H1 (cell line): Measurements from ENCODE around the gene PLCB3. TPM values are rescaled to one million over a fixed set of nuclear protein-coding genes. Genes with fewer than 3 reads are reported as not detected.
A peak's percentile ranks its signal among the peaks of the same experiment; 100 is the strongest.

Experiments
- CTCF ChIA-PET: fragments of 300-600 bp; sonication (Branson Sonifier 250); formaldehyde crosslinking; loops from one replicate; lab custom pipeline; 2021; ENCODE audit not compliant: partially characterized antibody; lab: Charles Lee
- POLR2A ChIA-PET: fragments of 300-600 bp; sonication (Branson Sonifier 250); formaldehyde crosslinking; loops from one replicate; lab custom pipeline; 2021; ENCODE audit warnings: inconsistent platforms; ENCODE audit not compliant: partially characterized antibody; lab: Charles Lee
- DNase-seq, 2 experiments: peaks; one replicate each; pipeline versions ENCODE4 v3.0.0 to v3.0.0-alpha.2; 2010 to 2022; ENCODE audit warnings: low spot score in 2 of 2, low read depth in 1 of 2, mixed read lengths in 1 of 2
- FAIRE-seq: peaks from 2 replicates; lab custom pipeline; 2011; peaks lifted over from hg19 to GRCh38; lab: Jason Lieb, UNC
- H2AFZ ChIP-seq: 2 replicates; pipeline ENCODE4 v1.8.1; 2012; ENCODE audit warnings: low read length, inconsistent platforms
- H2AK5ac ChIP-seq: 2 replicates; pipeline ENCODE4 v1.6.1; 2013; ENCODE audit warnings: low read depth, low read length
- H2BK120ac ChIP-seq: replicated peaks from 2 replicates; pipeline ENCODE3; 2013; ENCODE audit warnings: low read depth, low read length, inconsistent platforms
- H2BK12ac ChIP-seq: 2 replicates; pipeline ENCODE4 v1.6.1; 2013; ENCODE audit warnings: low read depth, low read length
- H2BK15ac ChIP-seq: 2 replicates; pipeline ENCODE4 v1.6.1; 2013; ENCODE audit warnings: low read length
- H2BK20ac ChIP-seq: 2 replicates; pipeline ENCODE4 v1.6.1; 2013; ENCODE audit warnings: low read length
- H2BK5ac ChIP-seq: 2 replicates; pipeline ENCODE4 v1.6.1; 2013; ENCODE audit warnings: low read depth, low read length
- H3K14ac ChIP-seq: 2 replicates; pipeline ENCODE4 v1.6.1; 2013; ENCODE audit warnings: inconsistent platforms; ENCODE audit not compliant: insufficient read length
- H3K18ac ChIP-seq: 2 replicates; pipeline ENCODE4 v1.6.1; 2013; ENCODE audit warnings: low read length; ENCODE audit errors: extremely low read depth
- H3K23ac ChIP-seq: 2 replicates; pipeline ENCODE4 v1.6.1; 2013; ENCODE audit warnings: inconsistent platforms; ENCODE audit not compliant: insufficient read length
- H3K23me2 ChIP-seq: 2 replicates; pipeline ENCODE4 v1.6.1; 2013; ENCODE audit warnings: low read depth, low read length
- H3K27ac ChIP-seq: 2 replicates; pipeline ENCODE4 v1.6.1; 2011; ENCODE audit warnings: low read depth, low read length, inconsistent platforms
- H3K27me3 ChIP-seq, 4 experiments: replicated peaks in 1 of 4; 1 replicate in 1 of 4; 2 replicates in 3 of 4; pipeline versions ENCODE4 v1.6.1 to v1.8.1; 2011 to 2013; ENCODE audit warnings: low read length in 3 of 4, mild to moderate bottlenecking in 3 of 4, inconsistent platforms in 2 of 4, mixed read lengths in 2 of 4, moderate library complexity in 1 of 4; ENCODE audit not compliant: control insufficient read depth in 3 of 4, insufficient read depth in 3 of 4; ENCODE audit errors: extremely low read depth in 1 of 4
- H3K36me3 ChIP-seq, 4 experiments: 2 replicates each; pipeline versions ENCODE4 v1.6.1 to v1.8.1; 2011 to 2013; ENCODE audit warnings: mild to moderate bottlenecking in 4 of 4, low read length in 3 of 4, moderate library complexity in 2 of 4, control low read depth in 1 of 4, inconsistent platforms in 1 of 4; ENCODE audit not compliant: insufficient read depth in 4 of 4, control insufficient read depth in 2 of 4
- H3K4ac ChIP-seq: replicated peaks from 2 replicates; pipeline ENCODE3; 2013; ENCODE audit warnings: low read length, low read depth, mixed read lengths, inconsistent platforms; ENCODE audit not compliant: insufficient read length
- H3K4me1 ChIP-seq, 4 experiments: replicated peaks in 1 of 4; 1 replicate in 1 of 4; 2 replicates in 3 of 4; pipeline versions ENCODE4 v1.6.1 to v1.8.1; 2011 to 2013; ENCODE audit warnings: low read length in 3 of 4, inconsistent platforms in 2 of 4, mixed read lengths in 1 of 4; ENCODE audit not compliant: insufficient read depth in 4 of 4, control insufficient read depth in 3 of 4
- H3K4me2 ChIP-seq, 2 experiments: 2 replicates each; pipeline versions ENCODE4 v1.6.1 to v1.8.1; 2011 to 2013; ENCODE audit warnings: low read depth in 2 of 2, low read length in 2 of 2, control low read depth in 1 of 2, inconsistent platforms in 1 of 2, mild to moderate bottlenecking in 1 of 2; ENCODE audit not compliant: insufficient read depth in 1 of 2
- H3K4me3 ChIP-seq, 4 experiments: fragments of 200-600, 300-600 bp in 1 of 4; sonication (generic), shearing (Covaris generic), sonication (Bioruptor Twin) in 1 of 4; 2 replicates each; pipeline versions ENCODE4 v1.5.1 to v1.8.1; 2011 to 2016; ENCODE audit warnings: low read length in 4 of 4, low read depth in 3 of 4, control low read depth in 2 of 4, inconsistent platforms in 2 of 4, mild to moderate bottlenecking in 2 of 4, mixed read lengths in 1 of 4, moderate library complexity in 1 of 4; ENCODE audit not compliant: insufficient read depth in 2 of 4; ENCODE audit errors: extremely low read depth in 1 of 4
- H3K56ac ChIP-seq: replicated peaks from 2 replicates; pipeline ENCODE3; 2013; ENCODE audit warnings: low read depth, mild to moderate bottlenecking, mixed read lengths, low read length, inconsistent platforms; ENCODE audit not compliant: insufficient read length
- H3K79me1 ChIP-seq: 2 replicates; pipeline ENCODE4 v1.6.1; 2013; ENCODE audit warnings: low read depth, low read length, control low read depth
- H3K79me2 ChIP-seq, 2 experiments: 2 replicates each; pipeline versions ENCODE4 v1.6.1 to v1.8.1; 2012 to 2013; ENCODE audit warnings: low read length in 2 of 2, mild to moderate bottlenecking in 2 of 2, inconsistent platforms in 1 of 2; ENCODE audit not compliant: insufficient read depth in 2 of 2, control insufficient read depth in 1 of 2
- H3K9ac ChIP-seq, 4 experiments: replicated peaks in 1 of 4; 1 replicate in 1 of 4; 2 replicates in 3 of 4; pipeline versions ENCODE4 v1.6.1 to v1.8.1; 2011 to 2013; ENCODE audit warnings: low read depth in 3 of 4, low read length in 3 of 4, control low read depth in 2 of 4, mild to moderate bottlenecking in 2 of 4, moderate library complexity in 2 of 4, inconsistent platforms in 1 of 4; ENCODE audit errors: extremely low read depth in 1 of 4
- H3K9me3 ChIP-seq, 2 experiments: 2 replicates each; pipeline versions ENCODE4 v1.6.1 to v1.8.1; 2012 to 2013; ENCODE audit warnings: mild to moderate bottlenecking in 2 of 2, moderate library complexity in 2 of 2, control low read depth in 1 of 2, inconsistent platforms in 1 of 2, low read depth in 1 of 2, low read length in 1 of 2, mixed read lengths in 1 of 2; ENCODE audit not compliant: insufficient read depth in 2 of 2
- H4K20me1 ChIP-seq, 2 experiments: replicated peaks in 1 of 2; 2 replicates each; pipeline versions ENCODE3 to v1.8.1; 2011 to 2013; ENCODE audit warnings: inconsistent platforms in 2 of 2, low read length in 2 of 2, mild to moderate bottlenecking in 1 of 2; ENCODE audit not compliant: insufficient read depth in 2 of 2, control insufficient read depth in 1 of 2
- H4K5ac ChIP-seq: 2 replicates; pipeline ENCODE4 v1.6.1; 2013; ENCODE audit warnings: low read length, low read depth, mixed read lengths, inconsistent platforms; ENCODE audit not compliant: insufficient read length
- H4K8ac ChIP-seq: 2 replicates; pipeline ENCODE4 v1.8.0; 2013; ENCODE audit warnings: mild to moderate bottlenecking, moderate library complexity, low read length, inconsistent platforms; ENCODE audit not compliant: insufficient read depth; ENCODE audit errors: extremely low read depth
- H4K91ac ChIP-seq: replicated peaks from 2 replicates; pipeline ENCODE3; 2013; ENCODE audit warnings: low read length, mixed read lengths, inconsistent platforms; ENCODE audit not compliant: insufficient read length
- BCL11A ChIP-seq, 2 experiments: IDR thresholded peaks; one replicate each; pipeline ENCODE4 v1.6.1; 2011; ENCODE audit warnings: low read depth in 2 of 2, low read length in 2 of 2, mild to moderate bottlenecking in 2 of 2
- CREB1 ChIP-seq: IDR thresholded peaks from 2 replicates; pipeline ENCODE4 v1.6.1; 2012; ENCODE audit warnings: inconsistent platforms
- HDAC6 ChIP-seq: IDR thresholded peaks from one replicate; pipeline ENCODE4 v1.7.1; 2012; ENCODE audit warnings: low read depth, mild to moderate bottlenecking, inconsistent platforms, low read length, moderate library complexity
- KDM4A ChIP-seq: IDR thresholded peaks from one replicate; pipeline ENCODE4 v1.7.1; 2012; ENCODE audit warnings: low read depth, mild to moderate bottlenecking, moderate library complexity, low read length, inconsistent platforms; ENCODE audit not compliant: severe bottlenecking
- RAD21 ChIP-seq, 2 experiments: IDR thresholded peaks in 1 of 2; conservative IDR thresholded peaks in 1 of 2; 2 replicates each; pipeline ENCODE4 v1.6.1; 2011; ENCODE audit warnings: low read depth in 2 of 2, low read length in 2 of 2, improper control_type of control experiment in 1 of 2, inconsistent platforms in 1 of 2, mild to moderate bottlenecking in 1 of 2, moderate library complexity in 1 of 2
- RFX5 ChIP-seq: IDR thresholded peaks from 2 replicates; pipeline ENCODE4 v1.6.1; 2011; ENCODE audit warnings: low read depth, low read length, improper control_type of control experiment, borderline replicate concordance
- RNF2 ChIP-seq: fragments of 200-900, 300-1000 bp; sonication (generic); IDR thresholded peaks from 2 replicates; pipeline ENCODE4 v1.7.1; 2016; ENCODE audit warnings: borderline replicate concordance, low read depth, mild to moderate bottlenecking, antibody characterized with exemption, low read length; ENCODE audit not compliant: poor library complexity, severe bottlenecking; ENCODE audit errors: missing control alignments
- TAF1 ChIP-seq: IDR thresholded peaks from 2 replicates; pipeline ENCODE4 v1.6.1; 2011; ENCODE audit warnings: mild to moderate bottlenecking, low read depth, low read length
- TBP ChIP-seq: IDR thresholded peaks from 2 replicates; pipeline ENCODE4 v1.6.1; 2011; ENCODE audit warnings: low read depth, low read length, improper control_type of control experiment
- TCF12 ChIP-seq: IDR thresholded peaks from 2 replicates; pipeline ENCODE4 v1.6.1; 2011; ENCODE audit warnings: low read depth, mild to moderate bottlenecking, low read length
- WGBS, 2 experiments: shearing (Covaris generic) in 1 of 2; methylation state at CpG; one replicate each; pipeline versions ENCODE4 v1.1.6 to v1.1.7; 2013 to 2015; ENCODE audit warnings: low lambda C conversion rate in 2 of 2, mixed read lengths in 2 of 2, inconsistent platforms in 1 of 2, low coverage in 1 of 2, missing lambda C conversion rate in 1 of 2; ENCODE audit not compliant: insufficient replicate concordance in 2 of 2, insufficient coverage in 1 of 2, insufficient read length in 1 of 2; ENCODE audit errors: extremely low coverage in 1 of 2, missing lambda C conversion rate in 1 of 2; 5-methylcytosine and 5-hydroxymethylcytosine counted together
- polyA plus RNA-seq, 7 experiments: library from polyadenylated mRNA; depleted of rRNA in 3 of 7; stranded (reverse) in 5 of 7; unstranded in 2 of 7; fragments of >200 nt in 5 of 7; fragments of 200-250 nt in 2 of 7; gene quantifications; 1 replicate in 5 of 7; 2 replicates in 1 of 7; 4 replicates in 1 of 7; pipeline versions ENCODE4 v1.2.1 to v1.2.3, GENCODE V29; 2011 to 2013; ENCODE audit warnings: missing spikeins in 2 of 7, mixed read lengths in 2 of 7
- total RNA-seq: library from RNA; stranded (reverse); fragmentation: NEBNext Ultra II Directional; extraction: Animal tissue kit (Norgen Biotek cat#: 25700); gene quantifications from 2 replicates; pipeline ENCODE4 v1.2.1, GENCODE V29; 2021

Gene PLCB3
- total and polyA plus RNA-seq, 2 of the 8 experiments (the other 6 are each of a cell fraction or from before 2014, with no cell fraction given), result 47.2 to 104 TPM

GRCh38 chr11:64284048-64284961 is 33.0 kb downstream of the PLCB3 start, which contains the start of gene BAD:
BAD (minus strand) TSS chr11:64284665; CDS start chr11:64284368, 297 bp downstream.
- H2BK5ac ChIP-seq, result peak within 1 kb of the TSS; percentile 81; the same call in 1 of the 2 replicates
- peak within 1 kb of the TSS; percentile 59 to 96 for H3K4me2 ChIP-seq
- peak within 1 kb of the TSS; percentile 49 to 70 (median 69) for H3K4me3 ChIP-seq
- peak within 1 kb of the TSS; percentile 89 for H4K5ac ChIP-seq
- H3K27ac ChIP-seq, result peak within 1 kb of the TSS; percentile 68; the same call in 1 of the 2 replicates
- POLR2A ChIA-PET, result interaction anchor here (0.6 to 9.5 kb wide), 13 partner anchors 8 to 76 kb away, joined by 3 to 79 read pairs (median 5); partner anchors contain the start of genes CATSPERZ, ESRRA and PPP1R14B
- H3K4ac ChIP-seq, result peak within 1 kb of the TSS; percentile 72
- peak within 1 kb of the TSS; percentile 67 for H3K18ac ChIP-seq
- H3K14ac ChIP-seq, result no peak within 1 kb of the TSS
- H3K9me3 ChIP-seq, result no peaks in the 10 kb centered on the region
- no peak for FAIRE-seq
- H3K56ac ChIP-seq, result peak within 1 kb of the TSS; percentile 67
- H4K8ac ChIP-seq, result peak within 1 kb of the TSS; percentile 81
- H2AFZ ChIP-seq, result no peak within 1 kb of the TSS
- H3K23me2 ChIP-seq, result peaks cover 10% of the 10 kb centered on the region; the same call in 1 of the 2 replicates
- no peak within 1 kb of the TSS for H2BK120ac ChIP-seq
- peak in 1 of 2 experiments; percentile 96 for DNase-seq
- peak within 1 kb of the TSS in 3 of 4 experiments; percentile 6 to 58 (median 56); a peak in 5 of 7 replicates for H3K9ac ChIP-seq
- CTCF ChIA-PET, result interaction anchor here (0.6 to 11.4 kb wide), 11 partner anchors 10 to 1733 kb away, joined by 3 to 134 read pairs (median 4); partner anchors contain the start of genes CATSPERZ, ESRRA, PRDX5 and TRMT112
- no peak within 1 kb of the TSS for H2BK12ac ChIP-seq
- H2BK20ac ChIP-seq, result no peak within 1 kb of the TSS
- peaks cover 0 to 6% of the 10 kb centered on the region in 2 experiments for H4K20me1 ChIP-seq
- H2BK15ac ChIP-seq, result no peak within 1 kb of the TSS; the same call in 1 of the 2 replicates
- no peaks in the 10 kb centered on the region; the same call in 1 of the 2 replicates for H3K79me1 ChIP-seq
- no peaks in the 10 kb centered on the region for H3K79me2 ChIP-seq
- H3K4me1 ChIP-seq, result peaks cover 0 to 8% (median 4%) of the 10 kb centered on the region in 4 experiments; a peak in 4 of 7 replicates
- no peak within 1 kb of the TSS for H3K23ac ChIP-seq
- peaks cover 0 to 7% (median 3%) of the 10 kb centered on the region in 4 experiments; a peak in 3 of 7 replicates for H3K27me3 ChIP-seq
- no peaks in the 10 kb centered on the region for H3K36me3 ChIP-seq
- H4K91ac ChIP-seq, result peak within 1 kb of the TSS; percentile 83
- 18% methylated on average over 24 of the region's 44 CpGs; no CpG with 5 or more reads in 1 of the 2 experiments for WGBS, 2 experiments
- H2AK5ac ChIP-seq, result no peak within 1 kb of the TSS
- no peak for TF ChIP-seq KDM4A
- TF ChIP-seq CREB1, result peak; percentile 88
- peak; percentile 61; the same call in 1 of the 2 replicates for TF ChIP-seq TAF1
- no peak for TF ChIP-seq RAD21 (IDR thresholded peaks at IDR 0.05 in 1 of 2, conservative IDR thresholded peaks at IDR 0.05 in 1 of 2; ENCODE audit: low read depth in 2 of 2, low read length in 2 of 2)
- TF ChIP-seq HDAC6, result no peak
- peak; percentile 52; the same call in 1 of the 2 replicates for TF ChIP-seq TBP
- no peak for TF ChIP-seq RNF2
- TF ChIP-seq TCF12, result no peak
- no peak for TF ChIP-seq RFX5
- TF ChIP-seq BCL11A (IDR thresholded peaks at IDR 0.05; ENCODE audit: low read depth in 2 of 2, low read length in 2 of 2), result no peak
